ENCODE measurements around the gene OR6F1. TPM values are rescaled to one million over a fixed set of nuclear protein-coding genes. Genes with fewer than 3 reads are reported as not detected.
"Not testable (repeated sequence)": the region's sequence is repeated elsewhere in the genome, so short reads cannot be mapped to it uniquely, and the experiment has no call there.

The OR6F1 gene
- polyA plus RNA-seq (2013, experiment 1 of 2), result not detected
- not detected for polyA plus RNA-seq (2013, experiment 2 of 2)

DNA sequence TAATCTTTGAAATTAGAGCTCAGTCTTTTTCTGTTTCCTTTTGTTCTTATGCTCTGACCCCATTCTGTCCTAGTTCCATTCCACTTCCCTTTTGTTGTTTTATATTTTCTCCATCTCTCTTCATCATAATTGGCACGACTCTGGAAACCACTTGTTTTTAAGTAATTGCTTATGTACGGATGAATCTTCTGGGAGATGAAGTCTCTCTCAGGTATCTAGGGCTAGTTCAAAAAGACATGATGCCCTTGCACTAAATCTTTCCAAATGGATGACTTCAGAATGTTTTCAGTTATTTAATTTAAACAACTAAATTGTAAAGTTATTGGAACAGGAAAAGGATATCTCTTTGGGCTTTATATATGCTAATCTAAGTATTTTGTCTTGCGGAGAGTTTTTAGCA is at the start of gene OR6F1:
Gene OR6F1 (minus strand): TSS at position 101 of the 400 bp plus-strand sequence. CDS start 3,891 bp downstream, outside the sequence.
- DNase-seq, result no peak
- no CpG with 5 or more reads among the region's 3 CpGs for WGBS (ENCODE audit: extremely low coverage, insufficient coverage, low lambda C conversion rate)
- Histone ChIP-seq H3K4me1 (ENCODE audit: control insufficient read depth, low read depth, low read length) (no peaks in the 10 kb centered on the region), H3K4ac (ENCODE audit: low read depth, low read length) (no peak within 1 kb of the TSS), H2BK120ac (ENCODE audit: low read depth, low read length) (no peak within 1 kb of the TSS), H4K5ac (ENCODE audit: low read length) (no peak within 1 kb of the TSS), H3K79me2 (ENCODE audit: control insufficient read depth, insufficient read depth, low read length) (no peaks in the 10 kb centered on the region), H3K56ac (ENCODE audit: low read length) (no peak within 1 kb of the TSS), H3K79me1 (ENCODE audit: low read length) (no peaks in the 10 kb centered on the region), H2AK5ac (ENCODE audit: low read length) (no peak within 1 kb of the TSS), H3K9ac (ENCODE audit: low read length) (no peak within 1 kb of the TSS), H3K27ac (ENCODE audit: low read depth, low read length) (no peak within 1 kb of the TSS), H4K8ac (ENCODE audit: low read depth, low read length) (no peak within 1 kb of the TSS), H2BK15ac (replicated peaks; ENCODE audit: low read depth) (no peak within 1 kb of the TSS), H3K18ac (ENCODE audit: low read length) (no peak within 1 kb of the TSS), H3K4me2 (ENCODE audit: low read length) (no peak within 1 kb of the TSS), H2BK5ac (ENCODE audit: low read length) (no peak within 1 kb of the TSS), H3K23ac (ENCODE audit: low read length) (no peak within 1 kb of the TSS), H3K27me3 (ENCODE audit: insufficient read depth, low read length, poor library complexity) (no peaks in the 10 kb centered on the region), H3K4me3 (ENCODE audit: low read length) (no peak within 1 kb of the TSS), H3K36me3 (ENCODE audit: control insufficient read depth, insufficient read depth, low read length) (no peaks in the 10 kb centered on the region)

DNA sequence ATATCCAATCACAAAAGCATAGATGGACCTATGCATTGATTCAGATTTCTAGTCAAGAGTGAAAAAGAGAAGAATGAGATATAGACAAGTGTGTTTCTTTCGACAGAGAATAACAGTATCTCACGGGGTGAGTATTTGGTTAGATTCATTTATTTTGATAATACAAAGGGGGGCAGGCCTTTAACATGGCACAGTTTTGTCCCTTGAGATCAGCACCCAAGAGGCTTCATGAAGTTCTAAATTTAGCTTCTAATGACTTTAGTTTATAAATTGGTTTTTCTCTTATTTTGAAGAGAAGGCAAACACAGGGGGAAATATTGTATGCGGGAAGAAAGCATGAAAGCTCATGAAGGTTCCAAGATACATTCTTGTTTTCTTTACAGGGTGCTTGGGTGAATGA is 44.0 kb upstream of the OR6F1 start, which contains the start of gene OR1C1:
Gene OR1C1 (minus strand): TSS at position 101 of the 400 bp plus-strand sequence. CDS start 2,150 bp downstream, outside the sequence.
- Histone ChIP-seq H3K18ac (ENCODE audit: low read length) (no peak within 1 kb of the TSS), H3K4me2 (ENCODE audit: low read length) (no peak within 1 kb of the TSS), H3K4ac (ENCODE audit: low read depth, low read length) (no peak within 1 kb of the TSS), H3K4me1 (ENCODE audit: control insufficient read depth, low read depth, low read length) (no peaks in the 10 kb centered on the region), H3K79me2 (ENCODE audit: control insufficient read depth, insufficient read depth, low read length) (no peaks in the 10 kb centered on the region), H2AK5ac (ENCODE audit: low read length) (no peak within 1 kb of the TSS), H4K8ac (ENCODE audit: low read depth, low read length) (no peak within 1 kb of the TSS), H3K27me3 (ENCODE audit: insufficient read depth, low read length, poor library complexity) (no peaks in the 10 kb centered on the region), H2BK5ac (ENCODE audit: low read length) (no peak within 1 kb of the TSS), H3K4me3 (ENCODE audit: low read length) (no peak within 1 kb of the TSS), H3K79me1 (ENCODE audit: low read length) (no peaks in the 10 kb centered on the region), H3K36me3 (ENCODE audit: control insufficient read depth, insufficient read depth, low read length) (no peaks in the 10 kb centered on the region), H4K5ac (ENCODE audit: low read length) (no peak within 1 kb of the TSS), H3K23ac (ENCODE audit: low read length) (no peak within 1 kb of the TSS), H3K56ac (ENCODE audit: low read length) (no peak within 1 kb of the TSS), H3K9ac (ENCODE audit: low read length) (no peak within 1 kb of the TSS), H3K27ac (ENCODE audit: low read depth, low read length) (no peak within 1 kb of the TSS), H2BK15ac (replicated peaks; ENCODE audit: low read depth) (no peak within 1 kb of the TSS), H2BK120ac (ENCODE audit: low read depth, low read length) (no peak within 1 kb of the TSS)
- no CpG with 5 or more reads among the region's 3 CpGs for WGBS (ENCODE audit: extremely low coverage, insufficient coverage, low lambda C conversion rate)
- DNase-seq, result no peak

DNA sequence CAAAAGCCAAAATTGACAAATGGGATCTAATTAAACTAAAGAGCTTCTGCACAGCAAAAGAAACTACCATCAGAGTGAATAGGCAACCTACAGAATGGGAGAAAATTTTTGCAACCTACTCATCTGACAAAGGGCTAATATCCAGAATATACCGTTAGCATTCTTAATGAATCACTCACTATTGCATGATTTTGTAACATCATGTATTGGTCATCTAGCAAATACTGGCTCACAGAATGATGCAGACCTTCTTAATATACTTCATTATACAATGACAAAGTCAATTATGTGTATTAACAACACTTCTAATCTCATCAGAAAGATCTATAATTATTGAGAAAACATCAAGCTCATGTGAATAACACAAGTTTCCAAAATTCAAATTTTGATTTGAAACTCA is 37.9 kb upstream of the OR6F1 start:
- H2BK5ac ChIP-seq (ENCODE audit: low read length); H3K4me1 ChIP-seq (ENCODE audit: control insufficient read depth, low read depth, low read length); H2BK15ac ChIP-seq (replicated peaks; ENCODE audit: low read depth); H3K56ac ChIP-seq (ENCODE audit: low read length); DNase-seq; H3K36me3 ChIP-seq (ENCODE audit: control insufficient read depth, insufficient read depth, low read length); H3K18ac ChIP-seq (ENCODE audit: low read length); H3K27me3 ChIP-seq (ENCODE audit: insufficient read depth, low read length, poor library complexity); H3K79me1 ChIP-seq (ENCODE audit: low read length); H3K4me2 ChIP-seq (ENCODE audit: low read length); H4K8ac ChIP-seq (ENCODE audit: low read depth, low read length); H3K27ac ChIP-seq (ENCODE audit: low read depth, low read length); H3K79me2 ChIP-seq (ENCODE audit: control insufficient read depth, insufficient read depth, low read length); H3K23ac ChIP-seq (ENCODE audit: low read length); H2BK120ac ChIP-seq (ENCODE audit: low read depth, low read length); H3K9ac ChIP-seq (ENCODE audit: low read length); H4K5ac ChIP-seq (ENCODE audit: low read length); H3K4ac ChIP-seq (ENCODE audit: low read depth, low read length); H3K4me3 ChIP-seq (ENCODE audit: low read length); H2AK5ac ChIP-seq (ENCODE audit: low read length): not testable (repeated sequence)
- no CpG with 5 or more reads among the region's 1 CpG for WGBS (ENCODE audit: extremely low coverage, insufficient coverage, low lambda C conversion rate)

DNA sequence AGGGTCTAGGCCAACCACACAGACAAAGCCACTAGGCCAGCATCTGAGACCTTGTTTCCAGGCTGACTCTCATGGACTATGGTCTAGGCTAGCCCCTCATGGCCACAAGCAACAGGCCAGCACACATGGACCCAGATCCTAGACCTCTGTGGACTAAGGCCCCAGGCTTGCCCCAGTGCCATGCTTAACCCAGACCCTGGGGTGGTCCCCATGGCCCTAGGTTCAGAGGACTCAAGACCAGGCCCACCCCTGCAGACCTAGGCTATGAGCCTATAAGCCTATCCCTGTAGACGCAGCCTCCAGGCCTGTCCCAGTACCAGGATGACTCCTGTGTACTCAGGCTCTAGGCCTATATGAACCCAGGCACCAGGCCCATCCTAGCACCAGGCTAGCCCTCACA is 33.4 kb upstream of the OR6F1 start:
- Histone ChIP-seq H2AK5ac (ENCODE audit: low read length) (no peak overlapping the region), H3K18ac (ENCODE audit: low read length) (no peak overlapping the region), H4K8ac (ENCODE audit: low read depth, low read length) (no peak overlapping the region), H2BK5ac (ENCODE audit: low read length) (no peak overlapping the region), H3K4me2 (ENCODE audit: low read length) (no peak overlapping the region), H3K27ac (ENCODE audit: low read depth, low read length) (no peak overlapping the region), H3K56ac (ENCODE audit: low read length) (no peak overlapping the region), H2BK15ac (replicated peaks; ENCODE audit: low read depth) (no peak overlapping the region), H3K79me2 (ENCODE audit: control insufficient read depth, insufficient read depth, low read length) (no peaks in the 10 kb centered on the region), H3K23ac (ENCODE audit: low read length) (no peak overlapping the region), H2BK120ac (ENCODE audit: low read depth, low read length) (no peak overlapping the region), H4K5ac (ENCODE audit: low read length) (no peak overlapping the region), H3K4ac (ENCODE audit: low read depth, low read length) (no peak overlapping the region), H3K36me3 (ENCODE audit: control insufficient read depth, insufficient read depth, low read length) (no peaks in the 10 kb centered on the region), H3K4me3 (ENCODE audit: low read length) (no peak overlapping the region), H3K27me3 (ENCODE audit: insufficient read depth, low read length, poor library complexity) (no peaks in the 10 kb centered on the region), H3K9ac (ENCODE audit: low read length) (no peak overlapping the region), H3K4me1 (ENCODE audit: control insufficient read depth, low read depth, low read length) (no peaks in the 10 kb centered on the region), H3K79me1 (ENCODE audit: low read length) (no peaks in the 10 kb centered on the region)
- WGBS (ENCODE audit: extremely low coverage, insufficient coverage, low lambda C conversion rate), result no CpG with 5 or more reads among the region's 1 CpG
- DNase-seq, result no peak

DNA sequence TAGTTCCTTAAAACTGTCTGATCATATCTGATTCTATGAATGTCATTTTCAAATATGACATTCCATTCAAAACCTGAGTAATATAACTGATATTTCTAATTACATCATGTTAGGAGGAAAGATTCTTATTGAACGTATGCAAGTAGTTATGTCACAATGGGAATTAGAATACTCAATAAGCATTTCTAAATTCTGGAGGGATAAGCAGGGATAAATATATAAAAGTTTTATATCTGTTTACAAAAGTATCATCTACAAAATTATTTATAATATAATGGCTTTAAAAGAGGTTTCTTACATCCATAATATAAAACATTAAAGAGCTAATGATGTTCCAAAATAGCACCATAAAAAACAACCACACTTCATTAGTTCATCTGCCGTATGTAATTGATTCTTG is 31.6 kb upstream of the OR6F1 start, which contains the start of gene OR14A2:
Gene OR14A2 (minus strand): TSS at position 101 of the 400 bp plus-strand sequence.
- Histone ChIP-seq H3K4me2 (ENCODE audit: low read length) (no peak within 1 kb of the TSS), H3K18ac (ENCODE audit: low read length) (no peak within 1 kb of the TSS), H2AK5ac (ENCODE audit: low read length) (no peak within 1 kb of the TSS), H3K27ac (ENCODE audit: low read depth, low read length) (no peak within 1 kb of the TSS), H3K4me1 (ENCODE audit: control insufficient read depth, low read depth, low read length) (no peaks in the 10 kb centered on the region), H3K79me1 (ENCODE audit: low read length) (no peaks in the 10 kb centered on the region), H3K4me3 (ENCODE audit: low read length) (no peak within 1 kb of the TSS), H4K5ac (ENCODE audit: low read length) (no peak within 1 kb of the TSS), H2BK15ac (replicated peaks; ENCODE audit: low read depth) (no peak within 1 kb of the TSS), H4K8ac (ENCODE audit: low read depth, low read length) (no peak within 1 kb of the TSS), H3K4ac (ENCODE audit: low read depth, low read length) (no peak within 1 kb of the TSS), H2BK120ac (ENCODE audit: low read depth, low read length) (no peak within 1 kb of the TSS), H3K56ac (ENCODE audit: low read length) (no peak within 1 kb of the TSS), H3K23ac (ENCODE audit: low read length) (no peak within 1 kb of the TSS), H3K9ac (ENCODE audit: low read length) (no peak within 1 kb of the TSS), H2BK5ac (ENCODE audit: low read length) (no peak within 1 kb of the TSS), H3K27me3 (ENCODE audit: insufficient read depth, low read length, poor library complexity) (no peaks in the 10 kb centered on the region), H3K79me2 (ENCODE audit: control insufficient read depth, insufficient read depth, low read length) (no peaks in the 10 kb centered on the region), H3K36me3 (ENCODE audit: control insufficient read depth, insufficient read depth, low read length) (no peaks in the 10 kb centered on the region)
- no CpG with 5 or more reads among the region's 2 CpGs for WGBS (ENCODE audit: extremely low coverage, insufficient coverage, low lambda C conversion rate)
- no peak for DNase-seq

DNA sequence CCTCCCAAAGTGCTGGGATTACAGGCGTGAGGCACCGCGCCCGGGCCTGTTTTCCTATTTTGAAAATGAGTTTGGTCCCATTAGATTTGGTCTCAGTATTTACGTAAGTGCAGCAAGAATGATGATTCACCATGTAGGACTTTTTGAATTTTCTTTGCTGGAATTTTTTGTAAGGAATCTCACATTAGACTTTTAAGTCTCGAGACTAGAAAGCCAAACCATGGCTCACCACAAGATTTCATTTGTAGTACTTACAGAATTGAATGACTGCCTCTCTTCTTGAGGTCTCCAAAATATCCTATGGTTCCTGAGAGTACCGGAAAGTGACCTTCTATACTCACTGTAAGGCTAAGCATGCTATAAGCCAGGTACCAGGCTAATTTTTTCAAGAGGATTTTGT is 31.2 kb upstream of the OR6F1 start:
- no peak overlapping the region for H3K9ac ChIP-seq (ENCODE audit: low read length)
- no peak overlapping the region for H4K5ac ChIP-seq (ENCODE audit: low read length)
- no peak overlapping the region for H3K56ac ChIP-seq (ENCODE audit: low read length)
- H4K8ac ChIP-seq (ENCODE audit: low read depth, low read length), result no peak overlapping the region
- H3K36me3 ChIP-seq (ENCODE audit: control insufficient read depth, insufficient read depth, low read length), result no peaks in the 10 kb centered on the region
- H3K79me1 ChIP-seq (ENCODE audit: low read length), result no peaks in the 10 kb centered on the region
- no peak overlapping the region for H2BK120ac ChIP-seq (ENCODE audit: low read depth, low read length)
- no peak overlapping the region for H2AK5ac ChIP-seq (ENCODE audit: low read length)
- WGBS (ENCODE audit: extremely low coverage, insufficient coverage, low lambda C conversion rate), result no CpG with 5 or more reads among the region's 7 CpGs
- no peak overlapping the region for H2BK5ac ChIP-seq (ENCODE audit: low read length)
- no peak overlapping the region for H2BK15ac ChIP-seq (replicated peaks; ENCODE audit: low read depth)
- no peak overlapping the region for H3K18ac ChIP-seq (ENCODE audit: low read length)
- no peak overlapping the region for H3K23ac ChIP-seq (ENCODE audit: low read length)
- no peaks in the 10 kb centered on the region for H3K79me2 ChIP-seq (ENCODE audit: control insufficient read depth, insufficient read depth, low read length)
- H3K27ac ChIP-seq (ENCODE audit: low read depth, low read length), result no peak overlapping the region
- H3K4me3 ChIP-seq (ENCODE audit: low read length), result no peak overlapping the region
- no peak overlapping the region for H3K4me2 ChIP-seq (ENCODE audit: low read length)
- DNase-seq, result no peak
- no peak overlapping the region for H3K4ac ChIP-seq (ENCODE audit: low read depth, low read length)
- H3K27me3 ChIP-seq (ENCODE audit: insufficient read depth, low read length, poor library complexity), result no peaks in the 10 kb centered on the region
- H3K4me1 ChIP-seq (ENCODE audit: control insufficient read depth, low read depth, low read length), result no peaks in the 10 kb centered on the region

Data from mesendoderm (in vitro differentiated cells).